ENCODE measurements around the gene ERC2.

ERC2 gene

GRCh38 chr3:55893045-55893664 lies 575.1 kb downstream of the ERC2 start:
- no peak for DNase-seq (ENCODE audit: low read depth in 1 of 2, low spot score in 1 of 2)

GRCh38 chr3:55891106-55891505 lies 577.2 kb downstream of the ERC2 start:
- no peak for DNase-seq (ENCODE audit: low read depth in 1 of 2, low spot score in 1 of 2)

- no peak for DNase-seq (ENCODE audit: low read depth in 1 of 2, low spot score in 1 of 2)
Observed at GRCh38 chr3:55888282-55888885, 579.9 kb downstream of the ERC2 start.

GRCh38 chr3:55885721-55886120 lies 582.5 kb downstream of the ERC2 start:
- DNase-seq (ENCODE audit: low read depth in 1 of 2, low spot score in 1 of 2): no peak

- DNase-seq (ENCODE audit: low read depth in 1 of 2, low spot score in 1 of 2): no peak
Observed at GRCh38 chr3:55884491-55885285, 583.6 kb downstream of the ERC2 start.

- no peak for DNase-seq (ENCODE audit: low read depth in 1 of 2, low spot score in 1 of 2)
Observed at GRCh38 chr3:55884066-55884465, 584.2 kb downstream of the ERC2 start.

- DNase-seq (ENCODE audit: low read depth in 1 of 2, low spot score in 1 of 2): no peak
Observed at GRCh38 chr3:55882006-55882405, 586.3 kb downstream of the ERC2 start.

DNA sequence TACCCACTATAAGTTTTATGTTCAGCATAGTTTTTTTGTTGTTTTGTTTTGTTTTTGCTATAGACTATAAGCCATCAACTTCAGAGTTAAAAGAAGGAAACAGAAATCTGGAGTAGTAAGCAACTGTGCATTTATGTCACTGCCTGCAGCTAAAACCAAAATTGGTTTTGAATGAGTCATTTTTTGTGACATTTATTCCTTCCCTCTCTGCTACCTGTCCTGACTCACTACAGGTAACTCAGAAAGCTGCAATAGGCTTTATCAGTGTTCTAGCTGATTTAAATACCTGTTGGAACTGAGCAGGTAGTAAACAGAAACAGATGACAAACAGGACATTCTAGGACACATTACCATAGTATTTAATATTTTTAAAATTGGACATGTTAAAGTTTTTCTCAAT lies 587.9 kb downstream of the ERC2 start:
- no peak for DNase-seq (ENCODE audit: low read depth in 1 of 2, low spot score in 1 of 2)

- no peak for DNase-seq (ENCODE audit: low read depth in 1 of 2, low spot score in 1 of 2)
Observed at GRCh38 chr3:55879901-55880331, 588.4 kb downstream of the ERC2 start.

DNA sequence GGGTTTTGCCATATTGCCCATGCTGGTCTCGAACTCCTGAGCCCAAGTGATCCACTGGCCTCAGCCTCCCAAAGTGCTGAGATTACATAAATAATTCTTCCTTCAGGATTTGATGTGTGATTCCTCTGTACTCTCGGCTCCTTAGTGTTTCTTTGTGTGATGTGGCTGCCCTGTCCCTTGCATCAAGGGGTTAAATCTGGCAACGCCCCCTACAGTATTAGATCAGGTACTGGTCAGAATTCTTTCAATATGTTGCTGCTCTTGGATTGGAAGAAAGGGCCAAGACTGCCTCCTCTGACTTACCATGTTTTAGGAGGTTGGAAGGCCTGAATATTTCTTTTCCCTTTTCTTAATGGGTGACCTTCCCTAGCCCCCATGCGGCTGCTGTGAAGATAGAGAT lies 590.6 kb downstream of the ERC2 start:
- DNase-seq (ENCODE audit: low read depth in 1 of 2, low spot score in 1 of 2): no peak

- no peak for DNase-seq (ENCODE audit: low read depth in 1 of 2, low spot score in 1 of 2)
Observed at GRCh38 chr3:55876560-55876959, 591.7 kb downstream of the ERC2 start.

DNA sequence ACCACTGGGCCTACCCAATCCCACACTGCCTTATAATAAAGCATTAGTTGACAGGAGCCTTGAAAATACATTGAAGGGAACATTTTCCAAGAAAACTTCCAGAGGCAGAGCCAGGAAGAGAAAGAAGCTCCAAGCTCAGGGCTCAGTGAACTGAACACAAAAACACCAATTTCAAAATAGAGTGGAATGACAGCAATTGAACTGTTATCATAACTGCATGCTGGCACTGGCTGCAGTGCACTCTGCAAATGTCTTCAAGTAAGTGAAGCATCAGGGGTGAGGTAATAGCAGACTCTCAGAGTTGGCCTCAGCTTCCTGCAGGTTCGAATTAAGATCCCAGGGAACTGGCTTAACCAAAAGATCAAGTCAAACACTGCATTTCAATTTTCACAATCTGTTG lies 593.2 kb downstream of the ERC2 start:
- DNase-seq (ENCODE audit: low read depth in 1 of 2, low spot score in 1 of 2): no peak

GRCh38 chr3:55873523-55874254 lies 594.6 kb downstream of the ERC2 start:
- DNase-seq (ENCODE audit: low read depth in 1 of 2, low spot score in 1 of 2): no peak

- no peak for DNase-seq (ENCODE audit: low read depth in 1 of 2, low spot score in 1 of 2)
Observed at GRCh38 chr3:55870594-55870993, 597.7 kb downstream of the ERC2 start.

GRCh38 chr3:55868347-55868746 lies 599.9 kb downstream of the ERC2 start:
- DNase-seq (ENCODE audit: low read depth in 1 of 2, low spot score in 1 of 2): no peak

DNA sequence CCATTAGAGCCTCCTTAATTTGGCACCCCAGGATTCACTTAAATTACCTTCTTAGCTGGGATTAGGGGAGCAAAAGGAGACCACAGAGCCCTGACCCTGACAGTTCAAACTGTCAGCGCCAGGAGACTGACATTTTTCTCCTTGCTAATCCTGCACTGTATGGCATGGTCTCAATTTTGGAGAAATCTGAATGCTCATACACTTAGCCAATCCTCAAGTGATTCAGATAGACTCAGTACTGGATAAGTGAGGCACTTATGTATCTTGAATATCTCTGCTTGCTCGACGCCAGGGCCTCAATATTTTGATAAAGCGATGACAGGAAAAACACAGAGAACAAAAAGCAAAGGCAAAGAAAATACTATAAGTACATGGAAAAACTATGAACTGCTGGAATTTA lies 605.2 kb downstream of the ERC2 start:
- DNase-seq (ENCODE audit: low read depth in 1 of 2, low spot score in 1 of 2): no peak

GRCh38 chr3:55860049-55860721 lies 608.1 kb downstream of the ERC2 start:
- no peak for DNase-seq (ENCODE audit: low read depth in 1 of 2, low spot score in 1 of 2)

- DNase-seq (ENCODE audit: low read depth in 1 of 2, low spot score in 1 of 2): no peak
Observed at GRCh38 chr3:55859305-55859704, 609.0 kb downstream of the ERC2 start.

- DNase-seq (ENCODE audit: low read depth in 1 of 2, low spot score in 1 of 2): no peak
Observed at GRCh38 chr3:55858727-55859126, 609.5 kb downstream of the ERC2 start.

DNA sequence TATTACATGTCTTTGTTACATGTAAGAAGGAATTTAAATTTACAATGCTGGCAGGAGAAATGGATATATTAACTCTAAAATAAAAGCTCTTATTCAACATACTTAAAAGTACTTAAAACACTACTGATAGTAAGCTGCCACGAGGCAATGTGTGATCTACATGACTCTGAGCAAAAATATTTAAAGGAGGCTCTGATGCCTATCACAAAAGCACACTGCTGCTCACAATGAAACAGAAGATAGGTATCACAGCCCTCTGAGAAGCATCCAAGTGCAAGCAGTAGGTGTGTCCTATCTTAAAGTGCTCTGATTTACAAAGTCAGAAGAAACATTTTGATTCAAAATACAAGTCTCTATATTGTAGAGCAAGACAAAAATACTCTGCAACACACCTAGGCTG lies 610.0 kb downstream of the ERC2 start:
- no peak for DNase-seq (ENCODE audit: low read depth in 1 of 2, low spot score in 1 of 2)

DNA sequence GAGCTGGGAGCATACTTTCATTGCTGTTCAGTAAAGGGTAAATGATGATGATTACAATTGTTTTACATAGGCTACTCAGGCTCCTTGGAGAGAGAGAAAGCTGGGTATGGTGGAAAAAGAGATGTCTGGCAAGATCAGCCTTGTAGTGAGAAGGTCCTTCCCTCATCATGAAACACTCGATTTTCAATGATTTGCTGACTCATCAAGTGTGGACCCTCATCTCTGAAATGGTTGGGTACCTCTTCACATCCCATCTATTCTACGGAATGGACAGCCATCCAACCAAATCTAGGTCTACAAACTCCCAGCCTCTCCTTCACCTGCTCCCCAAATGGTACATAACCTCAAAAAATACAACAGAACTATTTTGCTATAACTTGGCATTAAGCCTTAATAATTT lies 610.6 kb downstream of the ERC2 start:
- DNase-seq (ENCODE audit: low read depth in 1 of 2, low spot score in 1 of 2): no peak

All from activated T-helper 1 cell treated with anti-CD3 and anti-CD28 coated beads, Interleukin-2, amount 50 U/mL, for 16 hours (primary cell).